Activated naive CD8-positive, alpha-beta T cell treated with anti-CD3 and anti-CD28 coated beads for 36 hours (primary cell): ENCODE measurements around the gene TGM1. TPM values are rescaled to one million over a fixed set of nuclear protein-coding genes. Genes with fewer than 3 reads are reported as not detected.
A peak's percentile ranks its signal among the peaks of the same experiment; 100 is the strongest.

Experiments used
- DNase-seq: peaks from one replicate; pipeline ENCODE4 v3.0.0; 2021
- H3K27ac Mint-ChIP-seq: one replicate; pipeline ENCODE4 v1.8.0; 2022; ENCODE audit warnings: mild to moderate bottlenecking, moderate library complexity, mixed read lengths
- H3K27me3 Mint-ChIP-seq: one replicate; pipeline ENCODE4 v1.8.0; 2022; ENCODE audit warnings: mild to moderate bottlenecking, mixed read lengths
- H3K36me3 Mint-ChIP-seq: one replicate; pipeline ENCODE4 v1.8.0; 2021; ENCODE audit warnings: mild to moderate bottlenecking, mixed read lengths
- H3K4me1 Mint-ChIP-seq: one replicate; pipeline ENCODE4 v1.8.0; 2021; ENCODE audit warnings: mixed read lengths
- H3K4me3 Mint-ChIP-seq: one replicate; pipeline ENCODE4 v1.8.0; 2022; ENCODE audit warnings: mild to moderate bottlenecking, moderate library complexity, mixed read lengths
- H3K9me3 Mint-ChIP-seq: one replicate; pipeline ENCODE4 v1.8.0; 2022; ENCODE audit warnings: mixed read lengths
- total RNA-seq, 2 experiments: library from RNA; stranded (reverse); gene quantifications; one replicate each; pipeline ENCODE4 v1.2.3, GENCODE V29; 2021

Gene TGM1
- total RNA-seq, 2 experiments from 2014 or later: 2.6 to 3.3 TPM

DNA sequence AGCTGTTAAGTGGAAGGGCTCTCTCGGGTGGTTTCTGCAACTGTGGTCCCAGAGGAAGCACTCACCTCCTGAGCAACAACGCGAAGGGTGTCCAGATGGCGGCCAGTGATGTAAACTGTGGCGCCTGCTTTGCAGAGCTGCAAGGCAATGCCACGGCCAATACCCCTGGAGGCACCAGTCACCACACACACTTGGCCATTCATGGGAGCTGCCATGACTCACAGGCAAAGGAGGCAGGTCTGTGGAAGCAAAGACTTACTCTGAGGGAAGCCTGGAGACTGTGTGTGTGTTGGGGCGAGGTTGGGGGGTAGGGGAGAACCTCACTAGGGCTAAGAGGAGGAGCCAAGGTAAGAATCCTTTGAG, 35.9 kb upstream of the TGM1 start:
- H3K27me3 Mint-ChIP-seq: no peaks in the 10 kb centered on the region
- peak; percentile 22 for DNase-seq
- peaks cover 46% of the 10 kb centered on the region for H3K4me1 Mint-ChIP-seq

DNA sequence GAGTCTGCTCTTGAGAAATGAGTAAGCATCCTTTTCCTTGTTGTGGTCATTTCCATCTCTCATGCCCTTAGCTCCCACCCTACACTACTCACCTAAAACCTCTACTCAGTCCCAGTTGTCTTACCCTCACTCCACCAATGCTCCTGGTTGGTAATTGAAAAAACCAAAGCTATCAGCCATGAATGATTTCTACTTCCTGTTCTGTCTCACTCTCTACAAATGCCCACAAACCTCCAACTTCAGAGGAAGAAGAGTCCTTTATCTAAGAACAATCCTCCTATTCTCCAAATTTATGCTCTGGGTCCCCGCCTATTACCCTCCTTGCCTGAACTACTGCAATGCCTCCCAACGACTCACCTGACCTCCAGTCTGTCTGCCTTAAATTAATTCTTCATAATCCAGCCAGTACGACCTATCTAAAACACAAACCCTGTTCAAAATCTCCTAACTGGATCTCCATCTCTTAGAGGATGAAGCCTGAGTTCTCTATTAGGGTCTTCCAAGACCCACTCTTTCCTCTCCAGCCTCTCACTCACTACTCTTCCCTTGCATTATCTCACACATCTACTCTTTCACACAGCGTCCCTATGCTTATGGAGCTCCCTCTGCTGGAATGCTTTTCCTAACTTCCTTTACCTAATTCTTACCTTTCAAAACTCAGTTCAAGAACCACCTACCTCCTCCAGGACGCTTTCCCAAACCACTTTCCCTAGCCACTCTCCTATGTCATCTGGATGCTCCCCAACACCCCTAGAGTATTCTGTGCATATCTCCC, 34.4 kb upstream of the TGM1 start:
- H3K9me3 Mint-ChIP-seq: no peaks in the 10 kb centered on the region
- H3K36me3 Mint-ChIP-seq: peaks cover 26% of the 10 kb centered on the region
- peak overlapping the region; percentile 5 for H3K4me3 Mint-ChIP-seq
- peaks cover 43% of the 10 kb centered on the region for H3K4me1 Mint-ChIP-seq
- H3K27me3 Mint-ChIP-seq: no peaks in the 10 kb centered on the region
- H3K27ac Mint-ChIP-seq: peak overlapping the region; percentile 75
- DNase-seq: no peak

More for the DNA sequence above, 35.9 kb upstream of the TGM1 start:
- Mint-ChIP-seq H3K27ac (peak overlapping the region; percentile 91), H3K9me3 (no peaks in the 10 kb centered on the region), H3K36me3 (peaks cover 26% of the 10 kb centered on the region), H3K4me3 (peak overlapping the region; percentile 89)

DNA sequence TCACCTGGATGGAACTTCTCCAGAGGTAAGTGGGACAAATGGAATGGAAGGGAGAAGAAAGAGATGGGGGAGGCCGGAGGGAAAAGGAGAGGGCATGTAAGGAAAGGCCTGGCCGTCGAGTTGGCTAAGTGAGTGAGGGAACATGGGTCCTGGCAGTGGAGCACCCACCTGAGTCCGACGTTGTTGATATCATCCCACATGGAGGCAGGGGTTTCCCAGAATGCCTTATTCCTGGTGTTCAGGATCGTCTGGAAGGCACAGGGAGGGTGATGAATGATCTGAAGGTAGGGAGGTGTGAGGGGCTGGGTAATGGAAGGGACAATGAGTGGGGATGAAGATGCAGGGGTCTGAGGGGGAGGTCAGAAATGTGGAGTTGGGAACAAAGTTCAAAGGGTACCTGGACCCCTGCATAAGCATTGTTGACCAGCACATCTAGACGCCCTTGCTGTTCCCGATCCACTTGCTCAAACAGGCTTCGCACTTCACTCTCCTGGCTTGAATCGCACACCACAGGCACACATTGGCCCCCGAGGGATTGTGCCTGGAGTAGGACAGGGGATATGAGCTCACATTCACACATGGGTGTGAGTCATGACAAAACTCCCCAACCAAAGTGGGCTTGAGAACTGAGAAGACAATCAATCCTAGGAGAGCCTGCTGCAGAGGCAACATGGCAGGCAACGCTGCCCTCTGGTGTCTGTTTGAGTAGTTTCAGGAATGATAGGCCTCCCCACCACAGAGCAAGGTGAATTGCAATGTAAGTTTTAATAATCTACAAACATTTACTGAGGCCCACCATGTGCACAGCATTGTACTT, 33.6 kb upstream of the TGM1 start:
- Mint-ChIP-seq H3K9me3 (no peaks in the 10 kb centered on the region), H3K27ac (peak overlapping the region; percentile 75), H3K4me1 (peaks cover 47% of the 10 kb centered on the region), H3K36me3 (peaks cover 19% of the 10 kb centered on the region), H3K27me3 (no peaks in the 10 kb centered on the region), H3K4me3 (peak overlapping the region; percentile 6)
- peak; percentile 77 for DNase-seq

DNA sequence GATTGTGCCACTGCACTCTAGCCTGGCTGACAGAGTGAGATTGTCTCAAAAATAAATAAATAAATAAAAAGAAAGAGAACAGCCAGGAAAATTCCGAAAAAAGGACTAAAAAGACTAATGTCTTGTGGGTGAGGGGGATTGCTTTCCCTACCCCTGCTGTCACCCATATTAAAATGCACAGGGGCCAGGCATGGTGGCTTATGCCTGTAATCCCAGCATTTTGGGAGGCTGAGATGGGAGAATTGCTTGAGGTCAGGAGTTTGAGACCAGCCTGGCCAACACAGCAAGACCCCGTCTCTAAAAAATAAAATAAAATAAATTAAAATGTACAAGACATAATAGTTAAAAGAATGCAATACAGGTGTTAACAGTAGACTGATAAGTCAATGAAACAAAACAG, 30.5 kb upstream of the TGM1 start:
- Mint-ChIP-seq H3K36me3 (peaks cover 29% of the 10 kb centered on the region), H3K27me3 (no peaks in the 10 kb centered on the region), H3K4me1 (peaks cover 49% of the 10 kb centered on the region), H3K27ac (no peak overlapping the region), H3K4me3 (no peak overlapping the region), H3K9me3 (no peaks in the 10 kb centered on the region)
- no peak for DNase-seq

DNA sequence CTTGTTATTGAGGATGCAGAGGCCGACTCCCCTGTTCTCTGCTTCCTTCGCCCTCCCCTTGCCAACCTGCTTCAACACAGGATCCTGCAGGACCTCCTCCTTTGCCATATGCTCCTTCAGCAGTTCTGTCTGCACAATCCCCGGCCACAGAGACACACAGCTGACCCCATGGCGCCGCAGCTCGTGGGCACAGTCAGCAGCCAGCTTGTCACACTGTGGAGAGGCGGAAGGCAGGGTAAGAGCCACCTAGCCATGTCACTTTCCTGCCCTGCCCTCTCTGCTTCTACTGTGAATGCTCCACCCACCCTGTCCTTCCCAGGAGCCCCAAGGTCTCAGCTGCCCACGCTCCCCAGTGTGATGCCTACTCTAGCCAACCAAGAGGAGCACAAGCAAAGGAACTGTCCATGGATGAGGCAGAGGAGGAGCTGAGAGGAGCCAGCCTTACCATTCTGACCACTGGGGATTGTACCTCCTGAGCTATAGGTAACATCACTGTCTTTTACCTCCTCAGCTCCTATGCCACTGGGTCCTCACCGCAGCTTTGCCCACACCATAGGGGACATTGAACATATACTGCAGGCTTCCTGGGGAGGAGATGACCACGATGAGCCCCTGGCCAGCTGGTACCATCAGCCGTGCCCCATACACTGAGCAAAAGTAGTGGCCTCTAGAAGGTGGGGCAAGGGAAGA, 29.3 kb upstream of the TGM1 start:
- no peaks in the 10 kb centered on the region for H3K27me3 Mint-ChIP-seq
- DNase-seq: no peak
- H3K36me3 Mint-ChIP-seq: peaks cover 37% of the 10 kb centered on the region
- no peak overlapping the region for H3K4me3 Mint-ChIP-seq
- H3K9me3 Mint-ChIP-seq: no peaks in the 10 kb centered on the region
- H3K27ac Mint-ChIP-seq: no peak overlapping the region
- H3K4me1 Mint-ChIP-seq: peaks cover 53% of the 10 kb centered on the region

DNA sequence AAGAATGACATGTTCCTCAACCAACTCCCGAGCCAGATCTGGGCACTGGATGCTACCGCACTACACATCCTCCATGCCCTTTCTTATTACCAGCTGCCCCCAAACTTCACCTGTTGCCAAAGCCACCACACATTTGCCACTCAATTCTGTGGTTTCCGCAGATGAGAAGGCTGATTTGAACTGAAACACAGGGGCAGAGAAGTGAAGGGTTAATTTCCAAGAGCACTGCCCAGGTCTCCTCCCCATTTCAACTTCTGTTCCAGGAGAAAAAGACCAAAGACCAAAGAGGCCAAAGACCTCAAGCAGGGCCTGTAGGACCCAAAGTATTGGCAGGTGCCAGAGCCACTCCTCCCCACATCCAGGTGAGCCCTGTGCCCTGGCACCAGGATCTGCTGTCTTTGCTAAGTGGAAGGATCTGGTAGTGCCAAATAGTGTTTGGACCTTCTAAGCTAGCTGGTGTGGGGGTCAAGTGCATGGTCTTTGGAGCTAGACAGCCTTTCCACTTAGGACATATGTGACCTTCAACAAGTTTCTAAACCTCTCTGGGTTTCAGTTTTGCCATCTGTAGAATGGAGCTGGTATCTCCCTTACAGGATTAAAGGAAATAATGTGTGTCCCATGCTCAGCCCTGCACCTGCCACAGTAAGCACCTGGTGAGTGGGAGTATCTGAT, 28.6 kb upstream of the TGM1 start:
- no peak overlapping the region for H3K27ac Mint-ChIP-seq
- no peak for DNase-seq
- H3K9me3 Mint-ChIP-seq: no peaks in the 10 kb centered on the region
- no peaks in the 10 kb centered on the region for H3K27me3 Mint-ChIP-seq
- H3K4me3 Mint-ChIP-seq: no peak overlapping the region
- H3K4me1 Mint-ChIP-seq: peaks cover 46% of the 10 kb centered on the region
- peaks cover 35% of the 10 kb centered on the region for H3K36me3 Mint-ChIP-seq

DNA sequence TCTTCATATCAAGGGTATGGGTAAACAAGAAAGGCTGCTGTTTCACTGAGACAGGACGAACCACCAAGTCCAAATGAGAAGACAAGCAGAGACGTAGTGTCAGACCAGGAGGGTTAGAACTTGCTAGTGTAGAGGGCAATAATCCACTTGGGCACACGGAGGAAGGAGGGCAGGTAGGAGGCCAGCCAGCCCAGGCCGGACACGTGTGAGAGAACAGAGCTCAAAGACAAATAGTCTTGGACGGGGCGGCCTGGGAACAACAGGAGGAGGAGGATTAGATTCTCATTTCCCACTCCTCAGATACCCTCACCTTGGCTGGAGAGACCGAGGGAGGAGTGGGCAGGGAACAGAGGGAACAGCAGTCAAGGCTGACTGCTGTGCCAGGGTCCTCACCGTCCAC, 27.8 kb upstream of the TGM1 start:
- Mint-ChIP-seq H3K9me3 (no peaks in the 10 kb centered on the region), H3K27me3 (no peaks in the 10 kb centered on the region), H3K4me1 (peaks cover 39% of the 10 kb centered on the region), H3K4me3 (no peak overlapping the region), H3K36me3 (peaks cover 28% of the 10 kb centered on the region), H3K27ac (no peak overlapping the region)
- DNase-seq: no peak

DNA sequence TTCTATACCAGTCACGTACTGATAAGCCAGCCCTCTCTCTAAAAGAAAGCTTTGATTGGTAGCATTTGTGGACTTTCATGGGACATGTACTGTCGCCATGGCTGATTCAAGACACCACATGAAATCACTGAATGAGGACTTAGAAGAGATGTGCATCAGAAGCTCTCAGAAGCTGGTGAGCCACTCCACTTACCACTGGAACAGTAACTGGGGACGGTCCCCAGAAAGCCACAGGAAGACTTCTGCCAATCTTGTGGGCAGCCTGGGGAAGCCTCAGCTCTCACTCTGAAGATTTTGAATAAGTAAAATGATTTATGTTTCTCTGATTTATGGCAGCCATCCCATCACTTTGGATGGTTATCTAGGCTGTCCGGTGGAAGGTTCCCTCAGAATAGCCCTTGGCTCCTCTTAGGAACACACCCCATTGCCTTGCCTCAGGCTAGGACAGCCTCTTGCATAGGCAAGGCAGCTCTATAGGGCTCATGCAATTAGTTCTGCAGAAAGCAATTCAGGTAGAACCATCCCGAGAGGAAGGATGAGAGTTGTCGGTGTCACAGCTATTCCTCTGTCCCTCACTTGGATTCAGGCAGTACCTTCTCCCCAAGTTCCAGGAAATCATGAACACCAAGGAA, 26.8 kb upstream of the TGM1 start:
- peak; percentile 78 for DNase-seq
- H3K27ac Mint-ChIP-seq: no peak overlapping the region
- no peak overlapping the region for H3K4me3 Mint-ChIP-seq
- H3K4me1 Mint-ChIP-seq: peaks cover 44% of the 10 kb centered on the region
- peaks cover 28% of the 10 kb centered on the region for H3K36me3 Mint-ChIP-seq
- no peaks in the 10 kb centered on the region for H3K27me3 Mint-ChIP-seq
- no peaks in the 10 kb centered on the region for H3K9me3 Mint-ChIP-seq

DNA sequence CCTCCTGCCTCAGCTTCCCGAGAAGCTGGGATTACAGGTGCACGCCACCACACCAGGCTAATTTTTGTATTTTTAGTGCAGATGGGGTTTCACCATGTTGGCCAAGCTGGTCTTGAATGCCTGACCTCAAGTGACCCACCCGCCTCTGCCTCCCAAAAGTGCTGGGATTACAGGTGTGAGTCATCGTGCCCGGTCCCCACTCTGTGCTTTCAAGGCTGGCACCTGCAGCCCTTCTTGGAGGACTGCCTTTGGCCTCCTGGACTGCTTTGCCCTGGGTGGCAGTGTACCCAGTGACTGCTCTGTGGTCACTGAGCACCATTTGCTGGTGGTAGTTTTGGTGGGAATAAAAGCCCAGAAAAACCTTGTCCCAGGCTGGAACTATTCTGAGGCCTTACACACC, 24.0 kb upstream of the TGM1 start:
- DNase-seq: no peak
- Mint-ChIP-seq H3K4me3 (no peak overlapping the region), H3K27ac (no peak overlapping the region), H3K27me3 (no peaks in the 10 kb centered on the region), H3K9me3 (no peaks in the 10 kb centered on the region), H3K4me1 (peaks cover 41% of the 10 kb centered on the region), H3K36me3 (peaks cover 23% of the 10 kb centered on the region)

DNA sequence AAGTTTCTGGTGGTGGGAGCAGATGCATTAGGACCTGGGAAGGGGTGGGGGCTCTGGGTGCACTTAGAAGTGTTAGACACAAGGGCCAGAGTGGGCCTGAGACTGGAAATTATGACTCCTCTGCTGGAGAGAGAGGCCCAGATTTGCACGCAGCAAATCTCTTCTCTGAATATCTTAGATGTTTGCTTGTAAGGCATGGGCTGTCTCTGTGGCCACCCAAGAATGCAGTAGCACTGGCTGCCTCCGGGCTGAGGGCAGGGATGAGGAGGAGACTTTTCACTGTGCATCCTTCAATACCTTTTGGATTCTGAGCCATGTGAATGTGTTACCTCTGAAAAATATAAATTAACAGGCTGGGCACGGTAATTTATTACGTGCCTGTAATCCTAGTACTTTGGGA, 22.4 kb upstream of the TGM1 start:
- H3K4me1 Mint-ChIP-seq: peaks cover 28% of the 10 kb centered on the region

DNA sequence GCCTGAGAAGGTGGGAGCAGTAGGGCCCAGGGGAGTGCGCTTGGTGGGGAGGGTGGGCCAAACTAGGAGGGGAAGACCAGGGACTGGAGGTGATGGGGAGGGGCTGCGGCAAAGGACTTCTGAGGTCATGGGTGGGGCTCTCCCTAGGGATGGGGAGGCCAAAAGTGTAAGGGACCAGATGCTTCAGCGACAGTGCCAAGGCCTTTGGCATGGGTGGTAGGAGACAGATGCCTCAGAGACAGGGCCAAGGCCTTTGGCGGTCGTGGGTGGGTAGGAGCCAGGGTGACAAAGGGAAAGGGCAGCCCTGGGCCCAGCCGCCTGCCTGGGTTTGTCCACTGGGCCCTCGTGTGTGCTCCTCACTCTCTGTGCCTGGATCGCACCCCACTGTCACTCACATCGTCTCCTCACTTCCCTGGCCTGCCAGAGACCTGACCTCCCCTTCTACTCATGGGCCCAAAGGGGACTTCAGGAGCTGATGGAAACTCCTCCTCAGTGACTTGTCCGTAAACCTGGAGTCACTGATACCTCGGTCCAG, 21.6 kb upstream of the TGM1 start:
- H3K27ac Mint-ChIP-seq: no peak overlapping the region
- DNase-seq: no peak
- no peaks in the 10 kb centered on the region for H3K9me3 Mint-ChIP-seq
- peaks cover 29% of the 10 kb centered on the region for H3K4me1 Mint-ChIP-seq
- no peaks in the 10 kb centered on the region for H3K27me3 Mint-ChIP-seq
- peaks cover 8% of the 10 kb centered on the region for H3K36me3 Mint-ChIP-seq
- H3K4me3 Mint-ChIP-seq: no peak overlapping the region

More for the DNA sequence above, 22.4 kb upstream of the TGM1 start:
- Mint-ChIP-seq H3K4me3 (no peak overlapping the region), H3K36me3 (peaks cover 11% of the 10 kb centered on the region), H3K27me3 (no peaks in the 10 kb centered on the region), H3K9me3 (no peaks in the 10 kb centered on the region), H3K27ac (no peak overlapping the region)
- no peak for DNase-seq

DNA sequence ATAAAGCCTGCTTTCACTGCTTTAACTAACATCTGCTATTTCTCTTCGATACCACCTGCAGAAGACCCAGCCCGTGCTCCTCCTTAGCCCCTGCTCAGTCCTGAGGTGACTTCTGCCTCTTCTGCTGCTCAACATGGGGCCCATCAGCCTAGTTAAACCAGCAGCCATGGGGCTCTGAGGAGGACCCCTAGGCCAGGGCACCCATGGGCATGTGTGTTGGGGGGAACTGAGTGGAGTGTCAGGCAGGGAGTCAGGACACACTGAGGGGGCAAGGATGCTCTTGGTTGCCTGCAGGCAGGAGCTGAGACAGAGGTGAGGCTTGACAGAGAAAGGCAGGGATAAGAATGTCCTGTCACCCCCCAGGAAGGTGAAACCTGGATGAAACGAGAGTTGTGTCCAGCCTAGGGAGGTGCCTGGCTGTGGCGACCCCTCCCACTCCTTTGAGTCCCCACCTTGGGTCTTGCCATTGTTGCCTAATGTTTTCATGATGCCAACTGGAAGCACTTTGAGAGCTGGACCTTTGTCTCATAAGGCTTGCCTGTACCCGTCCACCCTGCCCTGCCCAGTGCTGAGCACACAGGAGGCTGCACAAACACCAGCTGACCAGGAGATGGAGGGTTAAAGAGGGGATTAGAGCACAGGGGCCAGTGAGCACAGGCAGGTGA, 21.0 kb upstream of the TGM1 start:
- H3K36me3 Mint-ChIP-seq: peaks cover 8% of the 10 kb centered on the region
- no peak overlapping the region for H3K27ac Mint-ChIP-seq
- H3K9me3 Mint-ChIP-seq: no peaks in the 10 kb centered on the region
- H3K4me1 Mint-ChIP-seq: peaks cover 30% of the 10 kb centered on the region
- DNase-seq: no peak
- H3K4me3 Mint-ChIP-seq: no peak overlapping the region
- no peaks in the 10 kb centered on the region for H3K27me3 Mint-ChIP-seq

DNA sequence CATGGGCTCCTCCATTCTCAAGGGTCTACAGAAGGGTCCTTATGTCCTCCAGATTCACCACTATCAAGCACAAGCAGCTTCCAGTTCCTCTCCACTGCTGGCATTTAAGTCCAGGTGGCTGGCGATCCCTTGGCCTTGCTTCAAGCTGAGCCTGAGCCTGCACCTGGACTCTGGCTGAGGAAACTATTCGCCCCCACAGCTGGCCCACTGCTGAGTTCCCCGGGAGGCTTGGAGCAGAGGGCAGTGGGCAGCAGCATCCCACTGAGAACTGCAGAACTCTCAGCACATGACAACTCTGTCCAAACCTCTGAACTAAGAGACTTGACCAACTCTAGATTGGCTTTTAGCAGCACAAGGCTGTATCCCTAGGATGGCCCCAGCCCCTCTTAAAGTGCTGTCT, 19.8 kb upstream of the TGM1 start:
- Mint-ChIP-seq H3K27me3 (no peaks in the 10 kb centered on the region), H3K27ac (no peak overlapping the region), H3K36me3 (peaks cover 11% of the 10 kb centered on the region), H3K9me3 (peaks cover 7% of the 10 kb centered on the region), H3K4me1 (peaks cover 37% of the 10 kb centered on the region), H3K4me3 (no peak overlapping the region)
- DNase-seq: no peak

DNA sequence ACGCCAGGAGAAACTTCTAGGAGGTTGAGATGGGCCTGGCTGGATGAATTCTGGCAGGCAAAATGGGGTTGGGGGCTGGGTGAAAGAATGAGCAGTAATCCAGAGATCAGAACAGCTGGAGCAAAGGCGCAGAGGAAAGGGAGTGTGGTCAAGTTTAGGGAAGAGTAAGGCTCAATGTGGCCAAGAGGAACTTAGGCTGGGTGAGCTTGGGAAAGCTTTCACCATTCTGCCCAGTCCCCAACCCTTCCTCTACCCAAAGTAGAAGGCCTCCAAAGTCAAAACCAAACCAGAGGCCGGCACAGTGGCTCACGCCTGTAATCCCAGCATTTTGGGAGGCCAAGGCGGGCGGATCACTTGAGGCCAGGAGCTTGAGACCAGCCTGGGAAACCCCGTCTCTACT, 18.7 kb upstream of the TGM1 start:
- Mint-ChIP-seq H3K4me1 (peaks cover 40% of the 10 kb centered on the region), H3K36me3 (peaks cover 12% of the 10 kb centered on the region)

More for the DNA sequence above, 18.7 kb upstream of the TGM1 start:
- H3K27ac Mint-ChIP-seq: no peak overlapping the region
- no peak for DNase-seq
- H3K4me3 Mint-ChIP-seq: no peak overlapping the region
- H3K9me3 Mint-ChIP-seq: peaks cover 7% of the 10 kb centered on the region
- H3K27me3 Mint-ChIP-seq: no peaks in the 10 kb centered on the region
